Measurements from ENCODE around the gene ATM.
"Not testable (repeated sequence)": the region's sequence is repeated elsewhere in the genome, so short reads cannot be mapped to it uniquely, and the experiment has no call there.

ATM gene

GRCh38 chr11:108286956-108287355 lies 64.1 kb downstream of the ATM start:
- no peak for DNase-seq

- DNase-seq: not testable (repeated sequence)
These were observed 66.2 kb downstream of the ATM start for GRCh38 chr11:108289066-108289465.

- DNase-seq: no peak
These were observed 66.8 kb downstream of the ATM start for GRCh38 chr11:108289699-108290098.

- DNase-seq: no peak
These were observed 70.4 kb downstream of the ATM start for GRCh38 chr11:108293229-108293628.

GRCh38 chr11:108302121-108302785 lies 79.4 kb downstream of the ATM start:
- no peak for DNase-seq

GRCh38 chr11:108307751-108308150 lies 84.9 kb downstream of the ATM start:
- no peak for DNase-seq

GRCh38 chr11:108313444-108313843 lies 90.6 kb downstream of the ATM start:
- no peak for DNase-seq

- DNase-seq: no peak
These were observed 93.2 kb downstream of the ATM start for GRCh38 chr11:108316061-108316460.

- no peak for DNase-seq
These were observed 96.8 kb downstream of the ATM start for GRCh38 chr11:108319541-108320145.

GRCh38 chr11:108322666-108323065 lies 99.8 kb downstream of the ATM start:
- no peak for DNase-seq

GRCh38 chr11:108324587-108324986 lies 101.7 kb downstream of the ATM start:
- DNase-seq: no peak

- no peak for DNase-seq
These were observed 110.6 kb downstream of the ATM start for GRCh38 chr11:108333403-108333899.

GRCh38 chr11:108338750-108339149 lies 115.9 kb downstream of the ATM start:
- no peak for DNase-seq

GRCh38 chr11:108340973-108341372 lies 118.1 kb downstream of the ATM start:
- DNase-seq: no peak

- no peak for DNase-seq
These were observed 118.8 kb downstream of the ATM start for GRCh38 chr11:108341654-108342053.

- DNase-seq: no peak
These were observed 120.8 kb downstream of the ATM start for GRCh38 chr11:108343714-108344113.

GRCh38 chr11:108345767-108346166 lies 122.9 kb downstream of the ATM start:
- no peak for DNase-seq

GRCh38 chr11:108346451-108346850 lies 123.6 kb downstream of the ATM start:
- no peak for DNase-seq

GRCh38 chr11:108351468-108351867 lies 128.6 kb downstream of the ATM start:
- DNase-seq: no peak

- DNase-seq: no peak
These were observed 141.3 kb downstream of the ATM start for GRCh38 chr11:108364159-108364558.

- no peak for DNase-seq
These were observed 145.3 kb downstream of the ATM start for GRCh38 chr11:108368134-108368533.

GRCh38 chr11:108369064-108369463 lies 146.2 kb downstream of the ATM start:
- DNase-seq: no peak

- no peak for DNase-seq
These were observed 147.4 kb downstream of the ATM start for GRCh38 chr11:108370315-108370714.

GRCh38 chr11:108370990-108371389 lies 148.1 kb downstream of the ATM start:
- DNase-seq: no peak

- not testable (repeated sequence) for DNase-seq
These were observed 150.6 kb downstream of the ATM start for GRCh38 chr11:108373505-108373904.
